NCI-H2107 (cell line): ENCODE measurements around the gene GRP.
"Not testable (repeated sequence)": the region's sequence is repeated elsewhere in the genome, so short reads cannot be mapped to it uniquely, and the experiment has no call there.

Experiments used
- DNase-seq: peaks from one replicate; lab custom pipeline; 2025; lab: John Stamatoyannopoulos, UW

GRP gene

DNA sequence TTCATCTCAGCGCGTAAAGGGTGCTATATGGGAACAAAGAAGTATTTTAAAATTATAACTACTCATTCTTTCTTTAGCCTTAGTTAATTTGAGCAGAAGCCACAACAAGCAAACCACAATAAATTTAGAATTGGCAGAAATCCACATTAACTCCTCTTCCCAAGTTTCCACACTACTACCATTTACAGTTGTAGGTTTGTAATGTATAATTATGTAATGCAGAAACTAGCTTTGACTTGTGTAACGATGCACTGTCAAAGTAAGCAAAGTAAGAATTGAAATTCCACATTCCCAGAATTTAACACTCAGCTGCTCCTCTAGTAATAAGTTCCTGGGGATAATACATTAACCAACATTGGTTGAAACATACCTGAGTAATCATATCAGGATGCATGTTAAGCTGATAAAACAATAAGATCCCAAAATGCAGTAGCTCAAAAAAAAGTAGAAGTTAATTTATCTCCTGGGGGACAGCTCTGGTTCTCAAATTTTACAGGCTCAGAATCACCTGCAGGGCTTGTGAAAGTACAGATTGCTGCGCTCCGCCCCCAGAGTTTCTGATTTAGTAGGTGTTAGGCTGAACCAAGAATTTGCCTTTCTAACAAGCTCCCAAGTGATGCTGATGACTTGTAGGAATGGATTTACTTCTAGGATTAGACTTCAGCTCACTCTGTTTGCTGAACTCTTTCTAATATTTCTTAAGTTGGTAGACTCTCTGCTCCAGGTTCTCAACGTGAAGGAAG lies 9.9 kb downstream of the GRP start:
- no peak for DNase-seq

DNA sequence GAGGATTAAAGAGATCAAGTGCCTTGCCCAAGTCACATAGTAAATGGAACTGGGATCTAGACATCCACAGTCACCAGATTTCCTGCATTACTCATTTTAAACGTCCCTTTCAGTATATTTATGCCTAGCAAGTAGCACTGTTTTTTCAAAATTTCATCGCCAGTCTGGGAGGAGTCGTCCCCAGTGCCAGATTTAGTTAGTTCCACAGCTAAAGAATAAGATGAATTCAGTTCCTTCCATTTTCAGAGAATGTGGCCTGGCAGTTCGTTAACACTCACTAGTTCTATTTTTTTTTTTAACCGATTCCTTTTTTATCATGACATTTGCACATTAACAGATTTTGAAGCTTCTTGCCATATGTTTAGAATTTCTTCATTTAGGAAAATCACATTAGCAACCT lies 11.2 kb downstream of the GRP start:
- DNase-seq = no peak

DNA sequence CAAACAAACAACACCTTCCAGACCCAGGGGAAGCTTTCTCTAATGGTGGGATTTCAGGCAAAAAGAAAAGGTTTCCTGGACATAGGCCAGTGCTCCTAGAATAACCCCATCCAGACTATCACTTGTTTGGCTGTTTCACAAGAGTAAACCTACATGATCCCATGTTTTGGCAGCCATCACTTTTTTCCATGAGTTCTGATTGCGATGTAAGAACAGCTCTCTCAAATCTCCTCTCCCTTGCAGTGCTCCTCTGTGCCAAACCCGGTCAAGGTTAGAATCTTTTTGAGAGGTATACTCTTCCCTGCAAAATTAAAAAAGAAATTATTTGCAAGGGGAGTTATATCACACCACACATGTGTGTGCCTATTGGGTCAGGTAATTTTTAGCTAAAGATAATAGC lies 11.9 kb downstream of the GRP start:
- no peak for DNase-seq

DNA sequence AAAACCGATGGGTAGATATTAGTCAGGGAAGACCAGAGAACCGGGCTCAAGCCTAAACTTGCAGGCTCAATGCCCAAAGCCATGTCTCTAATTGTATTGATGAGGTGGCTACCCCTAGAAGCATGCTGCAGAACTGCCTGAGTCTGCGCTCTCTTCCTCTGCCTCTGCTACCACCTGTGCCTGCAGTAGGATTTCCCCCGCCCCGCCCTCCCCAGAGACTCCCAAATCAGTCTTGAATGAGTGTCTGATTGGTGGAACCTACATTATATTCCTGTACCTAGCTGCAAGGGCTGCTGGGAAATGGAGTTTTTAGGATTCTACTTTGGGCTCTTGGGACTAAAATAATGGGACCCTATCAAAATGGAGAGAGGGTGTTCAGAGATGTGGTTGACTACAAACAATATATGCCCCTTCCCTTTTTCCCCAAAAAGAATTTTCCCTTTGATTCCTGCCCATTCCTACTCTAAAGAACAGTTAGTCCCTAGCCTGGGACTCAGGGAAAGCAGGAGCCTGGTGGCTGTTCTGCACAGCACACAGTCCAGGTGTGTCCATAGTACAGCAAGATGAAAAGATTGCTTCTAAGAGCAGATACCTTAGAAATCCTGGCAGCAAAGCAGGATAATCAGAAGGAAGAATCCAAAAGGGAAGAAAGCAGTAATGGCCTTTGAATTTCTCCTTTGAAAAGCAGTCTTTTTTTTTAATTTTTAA lies 12.5 kb downstream of the GRP start:
- no peak for DNase-seq

DNA sequence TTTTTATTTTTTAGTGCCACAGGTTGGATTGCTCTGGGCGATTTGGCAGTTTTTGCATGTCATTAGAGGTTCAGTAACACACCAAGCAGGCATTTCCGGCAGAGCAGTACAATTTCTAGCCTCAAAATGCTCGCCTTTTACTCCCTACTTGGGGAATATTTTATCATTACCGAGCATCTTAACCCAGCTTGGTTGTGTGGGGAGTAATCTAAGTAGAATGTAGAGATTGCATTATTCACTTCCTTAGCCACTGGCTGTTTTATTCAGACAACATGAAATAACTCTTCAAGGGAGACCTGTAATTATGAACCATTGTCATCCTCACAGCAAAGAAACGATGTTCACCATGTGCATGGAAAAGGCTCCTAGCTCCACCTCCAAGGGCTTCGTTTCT lies 13.1 kb downstream of the GRP start:
- DNase-seq = no peak

DNA sequence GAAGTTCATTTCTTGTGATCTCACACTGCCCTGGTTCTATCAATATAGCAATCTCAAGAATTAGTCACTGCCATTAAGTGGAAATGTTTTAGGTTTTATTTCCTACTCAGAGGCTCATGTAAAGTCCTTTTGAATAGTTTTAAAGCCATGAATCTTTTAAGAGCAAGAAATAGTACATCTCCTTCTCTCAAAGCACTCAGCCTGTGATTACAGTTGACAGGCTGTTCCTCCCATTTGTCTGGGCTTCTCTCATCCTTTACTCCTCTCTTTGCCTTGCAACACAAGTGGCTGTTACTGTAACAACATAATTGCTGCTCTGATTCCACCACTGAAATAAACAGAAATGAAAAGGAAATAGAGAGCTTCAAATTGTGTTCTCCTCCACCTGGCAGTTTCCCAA lies 18.4 kb downstream of the GRP start:
- DNase-seq = peak; percentile 27

DNA sequence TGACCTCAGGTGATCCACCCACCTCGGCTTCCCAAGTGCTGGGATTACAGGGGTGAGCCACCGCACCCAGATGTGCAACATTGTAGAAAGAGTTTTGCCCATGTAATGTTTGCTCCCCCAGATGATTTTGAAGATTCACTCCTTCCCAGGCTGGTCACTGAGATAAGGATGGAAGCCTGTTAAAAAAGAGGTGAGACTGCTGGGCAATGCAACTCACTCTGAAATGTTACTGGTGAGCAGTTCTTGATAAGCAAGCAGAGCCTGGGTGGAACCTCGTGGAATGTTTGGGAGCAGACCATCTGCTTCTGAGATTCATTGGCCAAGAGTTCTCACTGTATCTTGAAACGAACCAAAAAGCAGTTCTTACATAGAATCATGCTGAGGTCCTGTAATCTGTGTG lies 19.7 kb downstream of the GRP start:
- DNase-seq = no peak

DNA sequence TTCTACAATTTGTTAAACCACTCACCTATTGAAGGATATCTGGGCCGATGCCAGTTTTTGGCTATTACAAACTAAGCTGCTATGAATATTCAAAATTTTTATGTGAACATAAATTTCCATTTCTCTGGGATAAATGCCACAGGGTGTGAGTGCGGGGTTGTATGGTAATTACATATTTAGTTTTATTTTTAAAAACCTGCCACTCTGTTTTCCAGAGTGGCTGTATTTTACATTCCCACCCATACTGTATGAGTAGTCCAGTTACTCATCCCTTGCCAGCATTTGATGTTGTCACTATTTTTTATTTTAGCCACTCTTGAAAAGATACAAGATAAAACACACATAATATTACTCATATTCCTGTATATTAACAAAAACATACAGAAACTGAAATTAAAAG lies 22.9 kb downstream of the GRP start:
- no peak for DNase-seq

DNA sequence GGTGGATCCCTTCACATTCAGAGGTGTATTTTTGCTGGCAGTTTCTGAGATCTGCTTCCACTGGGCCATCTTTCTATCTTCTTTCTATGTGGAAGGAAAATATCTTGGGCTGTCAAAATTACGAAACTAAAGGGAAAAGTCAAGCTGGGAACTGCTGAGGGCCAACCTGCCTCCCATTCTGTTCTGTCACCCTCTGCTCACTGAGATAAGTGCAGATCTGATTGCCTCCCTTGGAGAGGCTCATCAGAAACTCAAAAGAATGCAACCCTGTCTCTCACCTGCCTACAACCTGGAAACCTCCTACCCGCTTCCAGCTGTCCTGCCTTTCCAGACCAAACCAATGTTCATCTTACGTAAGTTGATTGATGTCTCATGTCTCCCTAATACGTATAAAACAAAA lies 26.8 kb downstream of the GRP start:
- no peak for DNase-seq

DNA sequence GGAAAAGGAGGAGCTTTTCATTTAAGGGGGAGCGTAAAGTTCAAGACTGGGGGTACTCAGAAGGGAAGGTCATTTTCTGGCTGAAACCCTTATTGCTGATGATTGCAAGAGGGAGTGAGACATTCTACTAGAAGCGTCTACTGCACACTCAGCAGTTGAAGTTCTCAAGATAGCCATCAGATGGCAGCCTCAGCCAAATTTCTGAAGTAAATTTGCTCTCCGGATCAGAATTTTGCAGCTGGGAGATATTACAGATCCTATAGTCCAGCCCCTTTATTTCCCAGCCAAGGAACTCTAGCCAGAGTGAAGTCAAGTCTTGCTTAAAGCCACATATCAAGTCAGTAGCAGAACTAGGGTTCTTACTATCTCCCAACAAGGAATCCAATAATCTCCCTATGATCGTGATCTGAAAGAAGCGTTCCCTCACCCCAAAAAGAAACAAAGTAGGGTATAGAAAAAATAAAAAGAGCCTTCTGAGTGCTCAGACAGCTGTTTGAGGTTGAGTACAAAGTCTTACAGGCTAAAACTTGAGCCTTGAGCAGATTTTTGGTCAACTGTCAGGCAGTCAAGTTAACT lies 29.3 kb downstream of the GRP start:
- DNase-seq = peak; percentile 84

DNA sequence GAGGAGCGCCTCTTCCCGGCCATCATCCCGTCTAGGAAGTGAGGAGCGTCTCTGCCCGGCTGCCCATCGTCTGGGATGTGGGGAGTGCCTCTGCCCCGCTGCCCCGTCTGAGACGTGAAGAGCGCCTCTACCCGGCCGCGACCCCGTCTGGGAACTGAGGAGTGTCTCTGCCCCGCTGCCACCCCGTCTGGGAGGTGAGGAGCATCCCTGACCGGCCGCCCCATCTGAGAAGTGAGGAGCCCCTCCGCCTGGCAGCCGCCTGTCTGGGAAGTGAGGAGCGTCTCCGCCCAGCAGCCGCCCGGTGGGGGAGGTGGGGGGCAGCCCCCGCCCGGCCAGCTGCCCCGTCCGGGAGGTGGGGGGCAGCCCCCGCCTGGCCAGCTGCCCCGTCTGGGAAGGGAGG lies 35.5 kb downstream of the GRP start:
- DNase-seq = not testable (repeated sequence)

DNA sequence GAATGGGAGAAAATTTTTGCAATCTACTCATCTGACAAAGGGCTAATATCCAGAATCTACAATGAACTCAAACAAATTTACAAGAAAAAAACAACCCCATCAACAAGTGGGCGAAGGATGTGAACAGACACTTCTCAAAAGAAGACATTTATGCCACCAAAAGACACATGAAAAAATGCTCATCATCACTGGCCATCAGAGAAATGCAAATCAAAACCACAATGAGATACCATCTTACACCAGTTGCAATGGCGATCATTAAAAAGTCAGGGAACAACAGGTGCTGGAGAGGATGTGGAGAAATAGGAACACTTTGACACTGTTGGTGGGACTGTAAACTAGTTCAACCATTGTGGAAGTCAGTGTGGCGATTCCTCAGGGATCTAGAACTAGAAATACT lies 41.9 kb downstream of the GRP start:
- DNase-seq = not testable (repeated sequence)

DNA sequence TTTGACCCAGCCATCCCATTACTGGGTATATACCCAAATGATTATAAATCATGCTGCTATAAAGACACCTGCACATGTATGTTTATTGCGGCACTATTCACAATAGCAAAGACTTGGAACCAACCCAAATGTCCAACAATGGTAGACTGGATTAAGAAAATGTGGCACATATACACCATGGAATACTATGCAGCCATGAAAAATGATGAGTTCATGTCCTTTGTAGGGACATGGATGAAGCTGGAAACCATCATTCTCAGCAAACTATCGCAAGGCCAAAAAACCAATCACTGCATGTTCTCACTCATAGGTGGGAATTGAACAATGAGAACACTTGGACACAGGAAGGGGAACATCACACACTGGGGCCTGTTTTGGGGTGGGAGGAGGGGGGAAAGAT lies 42.3 kb downstream of the GRP start:
- DNase-seq = not testable (repeated sequence)

DNA sequence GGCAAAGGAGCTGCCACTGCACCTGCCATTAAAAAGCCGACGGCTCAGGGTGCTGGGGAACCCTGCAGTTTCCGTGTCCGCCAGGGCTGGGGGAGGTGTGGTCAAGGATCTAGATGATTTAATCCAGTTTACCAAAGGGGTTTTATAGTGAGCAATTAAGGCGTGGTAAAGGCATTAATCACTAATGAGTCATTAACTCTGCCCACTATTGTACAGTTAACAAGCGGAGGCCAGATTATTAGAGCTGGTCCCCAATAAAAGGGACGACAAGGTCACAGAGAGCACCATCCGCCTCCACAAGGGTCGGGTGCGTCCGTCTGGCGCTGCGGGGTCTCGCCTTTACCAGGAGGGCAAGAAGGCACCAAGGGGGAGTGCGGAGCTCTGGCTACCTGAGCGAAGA lies 43.7 kb downstream of the GRP start:
- no peak for DNase-seq

DNA sequence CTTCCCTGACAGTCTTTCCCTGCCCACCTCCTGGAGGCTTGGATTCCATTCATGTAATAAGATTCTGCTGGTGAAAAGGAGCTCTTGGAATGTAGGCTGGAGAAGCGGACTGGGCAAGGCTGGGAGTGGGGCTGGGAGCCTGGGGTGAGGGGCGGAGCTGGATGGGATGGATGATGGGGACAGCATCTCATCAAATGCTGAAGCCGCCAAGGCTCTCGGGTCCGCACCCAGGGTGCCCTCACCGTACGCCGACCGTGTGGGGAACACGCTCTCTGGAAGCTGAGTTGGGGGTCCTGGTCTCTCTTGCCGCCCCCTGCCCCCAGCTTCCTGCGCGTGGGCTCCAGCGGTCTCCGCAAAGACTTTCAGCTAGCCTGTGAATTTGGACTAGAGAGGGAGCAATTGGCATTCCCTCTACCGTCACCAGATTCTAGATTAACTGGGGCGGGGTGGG lies 44.2 kb downstream of the GRP start:
- no peak for DNase-seq

DNA sequence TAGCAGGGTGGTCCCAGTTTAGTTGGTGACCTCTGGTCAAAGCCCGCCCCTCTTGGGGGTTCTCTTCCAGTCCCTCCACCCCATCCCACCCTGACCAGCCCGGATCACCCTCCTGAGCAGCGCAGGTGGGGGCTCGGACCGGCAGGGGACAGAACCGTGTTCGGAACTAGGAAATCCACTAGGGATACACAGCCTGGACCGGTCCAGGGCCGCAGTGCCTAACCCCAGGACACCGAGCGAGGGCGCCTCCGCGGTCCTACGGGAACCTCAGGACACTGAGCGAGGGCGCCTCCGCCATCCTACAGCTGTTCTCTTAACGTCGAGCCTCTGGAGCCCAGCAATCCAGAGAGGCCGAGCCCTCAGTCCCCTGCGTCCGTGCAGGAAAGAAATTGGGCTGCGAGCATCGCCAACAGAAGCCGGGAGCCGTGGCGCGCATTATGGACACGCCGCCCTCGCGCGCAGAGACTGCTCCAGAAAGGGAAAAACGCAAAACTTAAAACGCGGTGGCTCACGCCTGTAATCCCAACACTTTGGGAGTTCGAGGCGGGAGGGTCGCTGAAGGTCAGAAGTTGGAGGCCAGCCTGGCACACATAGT lies 44.8 kb downstream of the GRP start:
- DNase-seq = no peak

DNA sequence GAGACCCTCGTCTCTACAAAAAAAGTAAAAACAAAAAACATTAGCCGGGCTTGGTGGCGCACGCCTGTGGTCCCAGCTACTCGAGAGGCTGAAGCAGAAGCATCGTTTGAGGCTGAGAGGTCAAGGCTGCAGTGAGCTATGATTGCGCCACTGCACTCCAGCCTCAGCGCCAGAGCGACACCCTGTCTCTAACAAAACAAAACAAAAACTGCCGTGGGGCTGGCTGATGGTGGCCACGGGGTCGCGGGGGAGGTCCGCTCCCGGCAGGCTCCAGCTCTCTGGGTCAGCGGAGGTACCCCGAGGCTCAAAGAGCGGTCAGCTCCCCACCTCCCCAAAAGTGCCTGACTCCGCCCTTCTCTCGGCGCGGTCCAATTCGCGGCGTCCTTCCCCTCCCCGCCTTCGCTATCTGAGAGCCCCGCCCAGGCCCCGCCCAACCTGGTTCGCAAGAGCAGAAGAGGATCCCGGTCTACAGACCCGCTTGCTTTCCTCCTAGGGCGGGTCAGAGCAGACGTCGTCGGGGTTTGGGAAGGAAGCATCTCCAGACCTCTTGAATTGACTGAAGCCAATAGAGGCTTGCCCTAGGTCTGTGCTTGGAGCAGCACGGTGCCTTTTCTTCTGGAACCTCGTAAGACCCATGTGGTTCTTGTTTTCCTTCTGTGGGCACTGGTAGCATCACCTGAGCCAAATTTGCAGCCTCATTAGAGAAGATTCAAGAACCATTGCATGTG lies 45.5 kb downstream of the GRP start:
- DNase-seq = no peak

DNA sequence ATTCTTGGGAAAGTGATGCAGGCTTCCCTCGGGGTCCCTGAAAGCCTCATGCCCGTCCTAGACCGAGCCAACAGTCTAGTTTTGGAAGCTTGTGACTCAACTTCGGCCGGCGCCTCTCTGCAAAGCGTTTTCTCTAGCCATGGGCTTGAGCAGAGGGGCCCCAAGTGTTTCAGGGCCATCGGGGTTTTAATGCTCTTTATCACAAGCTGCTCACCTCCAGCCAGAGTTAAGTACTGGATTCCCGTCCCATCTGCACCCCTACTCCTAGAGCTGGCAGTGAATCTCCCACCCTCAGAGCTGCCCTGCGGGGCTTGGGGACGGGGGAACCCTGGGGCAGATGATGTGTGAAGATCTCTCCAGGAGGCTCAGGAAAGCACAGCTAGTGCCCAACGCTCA lies 46.0 kb downstream of the GRP start:
- no peak for DNase-seq

DNA sequence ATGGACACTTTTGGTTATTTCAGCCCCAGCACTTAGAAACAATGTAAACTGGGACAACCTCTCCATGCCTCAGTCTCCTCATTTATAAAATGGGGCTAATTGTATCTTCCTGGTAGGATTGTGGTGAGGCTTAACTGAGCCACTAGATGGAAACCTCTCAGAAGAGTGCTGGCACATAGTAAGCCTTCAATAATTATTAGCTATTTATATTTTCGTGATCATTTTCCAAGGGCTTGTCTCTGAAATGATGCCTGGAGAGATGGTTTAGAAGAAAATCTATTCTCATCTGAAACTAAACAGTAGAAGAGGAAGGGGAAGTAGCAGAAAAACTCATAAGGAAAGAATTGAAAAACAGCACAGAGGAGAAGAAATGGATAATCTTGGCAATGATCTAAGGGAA lies 46.5 kb downstream of the GRP start:
- no peak for DNase-seq

DNA sequence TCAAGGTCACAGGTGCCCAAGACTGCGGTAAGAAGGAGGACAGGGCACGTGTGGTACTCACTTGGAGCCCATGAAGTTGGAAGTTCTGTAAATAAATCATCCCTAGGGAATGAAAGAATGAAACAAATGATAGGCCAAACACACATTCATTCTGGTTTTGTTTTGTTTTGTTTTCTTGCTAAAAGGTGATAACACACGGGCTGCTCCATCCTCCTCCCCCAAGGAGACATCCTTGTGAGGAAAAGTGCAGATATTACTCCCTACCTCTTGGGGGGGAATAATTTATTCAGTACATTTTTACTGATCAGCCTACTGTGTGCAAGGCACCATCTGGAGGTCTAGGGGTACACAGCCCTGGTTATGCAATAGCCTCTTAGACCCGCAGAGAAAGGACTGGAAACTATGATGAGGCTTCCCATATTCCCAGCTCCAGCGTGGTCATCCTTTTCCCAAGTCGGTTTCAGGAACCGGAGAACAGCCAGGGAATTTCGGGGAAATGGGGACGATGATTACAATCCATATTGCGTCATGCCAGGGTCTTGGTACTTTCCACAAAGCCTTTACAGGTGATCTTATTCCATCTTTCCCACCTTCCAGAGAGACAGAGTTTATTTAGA lies 47.0 kb downstream of the GRP start:
- no peak for DNase-seq

DNA sequence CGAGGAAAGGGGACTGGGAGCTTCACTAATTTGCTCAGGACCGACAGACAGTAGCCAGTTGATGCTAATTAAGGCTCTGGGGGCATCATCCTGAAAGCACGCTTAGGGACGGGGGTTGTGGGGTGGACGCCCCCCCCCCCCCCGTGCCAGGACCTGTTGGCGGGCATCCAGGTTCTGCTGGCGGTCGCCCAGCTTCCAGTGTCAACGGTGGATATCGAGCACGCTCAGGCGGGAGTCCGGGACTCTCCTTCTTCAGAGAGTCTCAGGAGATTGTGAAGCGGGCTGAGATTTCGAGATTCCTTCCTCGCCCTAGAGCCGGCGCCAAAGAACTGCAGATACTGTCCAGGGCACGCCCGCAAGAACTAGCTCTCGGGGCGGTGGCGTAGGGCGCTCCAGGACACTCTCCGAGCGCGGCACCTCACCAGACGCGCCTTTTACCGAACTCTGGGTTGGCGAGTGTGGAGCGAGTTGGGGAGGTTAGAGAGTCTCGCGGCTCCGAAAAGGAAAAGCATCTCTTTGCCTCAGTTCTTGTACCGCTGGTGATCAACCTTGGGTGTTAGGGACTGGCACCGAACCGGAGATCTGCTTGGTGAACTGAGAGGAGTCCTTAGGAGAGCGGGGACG lies 47.7 kb downstream of the GRP start:
- no peak for DNase-seq
